ENCODE data around the gene HNRNPH3.
A peak's percentile ranks its signal among the peaks of the same experiment; 100 is the strongest.

The HNRNPH3 gene

GRCh38 chr10:68334672-68335467 is 3.0 kb downstream of the HNRNPH3 start:
- H3K4me1 ChIP-seq (ENCODE audit: low read length) = peaks cover 40% of the 10 kb centered on the region
- H3K36me3 ChIP-seq (replicated peaks; ENCODE audit: insufficient read depth, low read length) = peaks cover 33% of the 10 kb centered on the region; the same call in 1 of the 2 replicates

GRCh38 chr10:68336754-68337351 is 5.0 kb downstream of the HNRNPH3 start:
- no peak overlapping the region for H3K27ac ChIP-seq (ENCODE audit: low read length)
- peak overlapping the region; percentile 50; the same call in 1 of the 2 replicates for H3K4me2 ChIP-seq (ENCODE audit: low read depth, low read length)
- peaks cover 48% of the 10 kb centered on the region for H3K4me1 ChIP-seq (ENCODE audit: low read length)
- H3K27me3 ChIP-seq (replicated peaks; ENCODE audit: insufficient read depth, low read length) = no peaks in the 10 kb centered on the region
- H3K9me3 ChIP-seq (replicated peaks; ENCODE audit: insufficient read depth, low read length) = no peaks in the 10 kb centered on the region
- TF ChIP-seq EZH2 (optimal IDR thresholded peaks at IDR 0.05; ENCODE audit: low read depth, low read length) (no peak), CTCF (IDR thresholded peaks at IDR 0.05; ENCODE audit: low read length) (no peak), EZH2phosphoT487 (IDR thresholded peaks at IDR 0.05; ENCODE audit: low read length) (no peak)
- peaks cover 51% of the 10 kb centered on the region for H3K36me3 ChIP-seq (replicated peaks; ENCODE audit: insufficient read depth, low read length)
- no peak for DNase-seq
- H3F3A ChIP-seq (ENCODE audit: insufficient read depth, low read length) = peaks cover 11% of the 10 kb centered on the region; the same call in 1 of the 2 replicates
- no peak overlapping the region for H3K4me3 ChIP-seq (ENCODE audit: low read length)
- H4K20me1 ChIP-seq (ENCODE audit: insufficient read depth, low read length) = peaks cover 74% of the 10 kb centered on the region
- H2AFZ ChIP-seq (ENCODE audit: low read length) = no peak overlapping the region
- H3K9ac ChIP-seq (ENCODE audit: low read length) = no peak overlapping the region
- H3K79me2 ChIP-seq (ENCODE audit: low read length) = peaks cover 100% of the 10 kb centered on the region
- no peaks in the 10 kb centered on the region for H3K9me2 ChIP-seq (replicated peaks; ENCODE audit: insufficient read depth, low read length)

More at GRCh38 chr10:68334672-68335467, 3.0 kb downstream of the HNRNPH3 start:
- Histone ChIP-seq H3K9me3 (replicated peaks; ENCODE audit: insufficient read depth, low read length) (no peaks in the 10 kb centered on the region), H3K9ac (ENCODE audit: low read length) (peak overlapping the region; percentile 99; the same call in 1 of the 2 replicates), H3K9me2 (replicated peaks; ENCODE audit: insufficient read depth, low read length) (no peaks in the 10 kb centered on the region), H3K4me3 (ENCODE audit: low read length) (peak overlapping the region; percentile 97), H4K20me1 (ENCODE audit: insufficient read depth, low read length) (peaks cover 65% of the 10 kb centered on the region), H3F3A (ENCODE audit: insufficient read depth, low read length) (peaks cover 23% of the 10 kb centered on the region), H3K4me2 (ENCODE audit: low read depth, low read length) (peak overlapping the region; percentile 50), H3K27me3 (replicated peaks; ENCODE audit: insufficient read depth, low read length) (no peaks in the 10 kb centered on the region), H3K27ac (ENCODE audit: low read length) (no peak overlapping the region), H3K79me2 (ENCODE audit: low read length) (peaks cover 80% of the 10 kb centered on the region), H2AFZ (ENCODE audit: low read length) (no peak overlapping the region)
- no peak for DNase-seq
- no peak for TF ChIP-seq EZH2phosphoT487 (IDR thresholded peaks at IDR 0.05; ENCODE audit: low read length)
- no peak for TF ChIP-seq EZH2 (optimal IDR thresholded peaks at IDR 0.05; ENCODE audit: low read depth, low read length)
- no peak for TF ChIP-seq CTCF (IDR thresholded peaks at IDR 0.05; ENCODE audit: low read length)

- Histone ChIP-seq H3K36me3 (replicated peaks; ENCODE audit: insufficient read depth, low read length) (peaks cover 66% of the 10 kb centered on the region), H3K9me3 (replicated peaks; ENCODE audit: insufficient read depth, low read length) (no peaks in the 10 kb centered on the region), H3K9ac (ENCODE audit: low read length) (no peak overlapping the region), H3K27me3 (replicated peaks; ENCODE audit: insufficient read depth, low read length) (no peaks in the 10 kb centered on the region), H3K79me2 (ENCODE audit: low read length) (peaks cover 78% of the 10 kb centered on the region), H3K4me1 (ENCODE audit: low read length) (peaks cover 46% of the 10 kb centered on the region), H3K4me2 (ENCODE audit: low read depth, low read length) (no peak overlapping the region), H3K27ac (ENCODE audit: low read length) (peak overlapping the region; percentile 2; the same call in 1 of the 2 replicates), H3F3A (ENCODE audit: insufficient read depth, low read length) (peaks cover 25% of the 10 kb centered on the region), H4K20me1 (ENCODE audit: insufficient read depth, low read length) (peaks cover 51% of the 10 kb centered on the region), H3K4me3 (ENCODE audit: low read length) (no peak overlapping the region), H2AFZ (ENCODE audit: low read length) (no peak overlapping the region), H3K9me2 (replicated peaks; ENCODE audit: insufficient read depth, low read length) (no peaks in the 10 kb centered on the region)
- TF ChIP-seq EZH2 (optimal IDR thresholded peaks at IDR 0.05; ENCODE audit: low read depth, low read length) (no peak), CTCF (IDR thresholded peaks at IDR 0.05; ENCODE audit: low read length) (no peak), EZH2phosphoT487 (IDR thresholded peaks at IDR 0.05; ENCODE audit: low read length) (no peak)
- DNase-seq = no peak
These were observed 8.7 kb downstream of the HNRNPH3 start for GRCh38 chr10:68340358-68341080.
